ENCODE measurements around the gene SHC3. TPM values are rescaled to one million over a fixed set of nuclear protein-coding genes. Genes with fewer than 3 reads are reported as not detected.

Gene SHC3
- total and polyA plus RNA-seq, 12 donors = 5.6 to 56.7 (median 20.9) TPM

GRCh38 chr9:89135591-89136166, 42.9 kb downstream of the SHC3 start:
- Histone ChIP-seq H3K27ac (peak overlapping the region in 2 of 5 donors; percentile 27 to 77), H3K4me1 (replicated peaks in 1 of 2) (peaks cover 16 to 21% of the 10 kb centered on the region in 2 donors), H3K36me3 (replicated peaks in 1 of 2) (no peaks in the 10 kb centered on the region), H3K9me3 (replicated peaks in 1 of 3) (peaks cover 0 to 9% (median 0%) of the 10 kb centered on the region in 3 donors), H3K4me3 (no peak overlapping the region), H3K27me3 (no peaks in the 10 kb centered on the region)
- DNase-seq = no peak
- intact Hi-C loops (cut with DNase I) = no loop called here
- WGBS, 4 donors = 65 to 87% (median 75%) methylated on average over 3 of the region's 3 CpGs
- TF ChIP-seq POLR2A (IDR thresholded peaks at IDR 0.05) (no peak), CTCF (IDR thresholded peaks at IDR 0.05) (no peak)

GRCh38 chr9:89134709-89135108, 43.9 kb downstream of the SHC3 start:
- no peak for DNase-seq
- intact Hi-C loops (cut with DNase I) = no loop called here

DNA sequence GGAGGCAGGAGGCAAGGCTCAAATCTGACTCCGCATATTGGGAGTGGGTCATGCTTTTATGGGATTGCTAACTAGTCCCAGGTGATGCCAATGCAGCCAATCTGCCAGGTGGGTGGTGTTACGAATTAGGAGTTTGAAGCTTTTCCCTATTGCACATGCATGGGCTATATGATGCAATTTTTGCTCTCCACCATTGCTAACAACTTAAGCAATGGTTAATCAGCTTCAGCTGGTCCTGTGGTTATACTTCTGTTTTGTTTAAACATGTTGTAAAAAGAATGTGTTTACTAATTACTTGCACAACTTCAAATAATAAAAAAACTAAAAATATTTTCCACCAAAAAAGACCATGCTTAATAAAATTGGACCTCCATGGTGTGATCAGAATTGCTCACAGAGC, 55.7 kb downstream of the SHC3 start:
- 92 to 94% (median 93%) methylated on average over 2 of the region's 2 CpGs for WGBS, 4 donors

More at GRCh38 chr9:89134709-89135108, 43.9 kb downstream of the SHC3 start:
- H3K4me1 ChIP-seq (replicated peaks in 1 of 2) = peaks cover 16 to 19% of the 10 kb centered on the region in 2 donors
- peaks cover 0 to 9% (median 0%) of the 10 kb centered on the region in 3 donors for H3K9me3 ChIP-seq (replicated peaks in 1 of 3)
- TF ChIP-seq POLR2A (IDR thresholded peaks at IDR 0.05) (no peak), CTCF (IDR thresholded peaks at IDR 0.05) (no peak)
- H3K27me3 ChIP-seq = no peaks in the 10 kb centered on the region
- no peak overlapping the region for H3K4me3 ChIP-seq
- 92 to 100% (median 94%) methylated on average over 1 of the region's 1 CpG for WGBS, 4 donors
- no peak overlapping the region for H3K27ac ChIP-seq
- H3K36me3 ChIP-seq (replicated peaks in 1 of 2) = no peaks in the 10 kb centered on the region

GRCh38 chr9:89120704-89121103, 57.9 kb downstream of the SHC3 start:
- Histone ChIP-seq H3K4me1 (replicated peaks in 1 of 2) (no peaks in the 10 kb centered on the region), H3K4me3 (no peak overlapping the region), H3K36me3 (replicated peaks in 1 of 2) (no peaks in the 10 kb centered on the region), H3K9me3 (replicated peaks in 1 of 3) (no peaks in the 10 kb centered on the region), H3K27me3 (no peaks in the 10 kb centered on the region), H3K27ac (no peak overlapping the region)
- DNase-seq = no peak
- 92 to 98% (median 95%) methylated on average over 3 of the region's 3 CpGs for WGBS, 4 donors
- intact Hi-C loops (cut with DNase I) = no loop called here
- TF ChIP-seq CTCF (IDR thresholded peaks at IDR 0.05) (no peak), POLR2A (IDR thresholded peaks at IDR 0.05) (no peak)

More for the DNA sequence above, 55.7 kb downstream of the SHC3 start:
- no peaks in the 10 kb centered on the region for H3K4me1 ChIP-seq (replicated peaks in 1 of 2)
- TF ChIP-seq POLR2A (IDR thresholded peaks at IDR 0.05) (no peak), CTCF (IDR thresholded peaks at IDR 0.05) (no peak)
- no peaks in the 10 kb centered on the region for H3K9me3 ChIP-seq (replicated peaks in 1 of 3)
- H3K27ac ChIP-seq = no peak overlapping the region
- no peaks in the 10 kb centered on the region for H3K27me3 ChIP-seq
- no peaks in the 10 kb centered on the region for H3K36me3 ChIP-seq (replicated peaks in 1 of 2)
- no peak overlapping the region for H3K4me3 ChIP-seq
- intact Hi-C loops (cut with DNase I) = no loop called here
- DNase-seq = no peak
